Inflammatory macrophage treated with lipopolysaccharide for 4 hours (primary cell): ENCODE data around the gene TLE3.

Experiments used
- DNase-seq: peaks from one replicate; pipeline ENCODE4 v3.0.0-alpha.2; 2020

Gene TLE3

DNA sequence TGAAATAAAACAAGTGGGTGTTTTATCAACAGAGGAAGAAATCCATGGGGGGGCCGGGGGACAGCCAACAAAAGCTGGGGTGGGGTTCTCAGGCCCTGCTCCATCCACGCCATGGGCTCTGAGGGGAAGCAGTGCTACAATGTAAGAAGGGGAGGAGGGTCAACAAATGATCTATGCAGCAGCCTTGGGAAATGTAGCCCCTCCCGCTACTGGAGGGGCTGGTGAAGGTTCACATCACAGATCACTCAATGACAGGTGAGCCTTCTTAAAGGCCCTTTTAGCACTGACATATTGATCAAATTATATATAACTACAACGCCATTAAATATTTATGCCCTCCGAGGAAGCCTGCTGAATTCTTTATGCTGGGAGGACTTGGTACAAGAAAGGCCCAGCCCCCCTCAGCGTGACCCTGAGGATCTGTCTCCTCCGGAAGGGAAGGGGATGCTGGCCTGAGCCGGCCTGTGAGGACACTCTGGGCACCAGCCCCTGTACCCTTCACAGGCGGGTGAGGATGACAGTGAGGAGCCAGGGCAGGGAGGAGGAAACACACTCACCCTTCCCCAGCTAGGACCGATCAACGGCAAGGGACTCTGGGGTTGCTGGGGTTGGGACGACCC is 15.3 kb downstream of the TLE3 start:
- no peak for DNase-seq

DNA sequence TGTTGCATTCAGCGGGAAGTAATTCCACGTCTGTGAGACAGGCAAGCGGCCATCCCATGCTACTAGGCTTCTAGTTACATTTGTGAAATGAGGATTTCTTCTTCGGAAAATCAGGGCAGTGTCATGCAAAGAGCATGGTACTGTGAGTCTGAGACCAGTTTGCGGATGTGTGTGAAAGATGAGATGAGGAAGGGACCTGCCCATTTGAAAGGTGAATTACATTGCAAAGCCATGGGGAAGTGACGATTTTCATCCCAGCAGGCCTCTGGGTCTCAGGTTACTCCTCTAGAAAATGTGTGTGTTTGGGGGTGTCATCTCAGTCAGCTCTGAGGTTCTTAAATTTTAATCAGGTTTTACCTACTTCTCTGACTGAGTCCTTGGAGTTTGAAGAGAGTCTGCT is 16.1 kb downstream of the TLE3 start:
- DNase-seq, result no peak

GRCh38 chr15:70080347-70080746 is 17.4 kb downstream of the TLE3 start:
- no peak for DNase-seq

DNA sequence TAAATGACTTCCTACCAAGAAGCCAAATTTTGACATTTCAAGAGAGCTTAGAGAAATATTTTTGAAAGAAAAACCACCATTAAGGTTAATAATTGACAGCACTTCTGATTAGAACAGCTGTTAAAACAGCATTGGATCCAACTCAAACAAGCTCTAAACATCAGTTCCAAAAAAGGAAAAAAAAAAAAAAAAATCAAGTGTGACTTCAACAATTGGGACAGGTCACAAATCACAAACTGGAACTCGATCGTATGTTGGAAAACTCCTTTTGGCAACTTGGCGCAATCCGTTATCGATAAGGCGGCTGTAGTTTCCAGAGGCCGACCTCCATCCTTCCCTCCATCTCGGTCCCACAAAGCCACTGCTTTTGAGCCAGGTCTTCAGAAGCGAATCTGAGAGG is 17.8 kb downstream of the TLE3 start:
- DNase-seq, result no peak

DNA sequence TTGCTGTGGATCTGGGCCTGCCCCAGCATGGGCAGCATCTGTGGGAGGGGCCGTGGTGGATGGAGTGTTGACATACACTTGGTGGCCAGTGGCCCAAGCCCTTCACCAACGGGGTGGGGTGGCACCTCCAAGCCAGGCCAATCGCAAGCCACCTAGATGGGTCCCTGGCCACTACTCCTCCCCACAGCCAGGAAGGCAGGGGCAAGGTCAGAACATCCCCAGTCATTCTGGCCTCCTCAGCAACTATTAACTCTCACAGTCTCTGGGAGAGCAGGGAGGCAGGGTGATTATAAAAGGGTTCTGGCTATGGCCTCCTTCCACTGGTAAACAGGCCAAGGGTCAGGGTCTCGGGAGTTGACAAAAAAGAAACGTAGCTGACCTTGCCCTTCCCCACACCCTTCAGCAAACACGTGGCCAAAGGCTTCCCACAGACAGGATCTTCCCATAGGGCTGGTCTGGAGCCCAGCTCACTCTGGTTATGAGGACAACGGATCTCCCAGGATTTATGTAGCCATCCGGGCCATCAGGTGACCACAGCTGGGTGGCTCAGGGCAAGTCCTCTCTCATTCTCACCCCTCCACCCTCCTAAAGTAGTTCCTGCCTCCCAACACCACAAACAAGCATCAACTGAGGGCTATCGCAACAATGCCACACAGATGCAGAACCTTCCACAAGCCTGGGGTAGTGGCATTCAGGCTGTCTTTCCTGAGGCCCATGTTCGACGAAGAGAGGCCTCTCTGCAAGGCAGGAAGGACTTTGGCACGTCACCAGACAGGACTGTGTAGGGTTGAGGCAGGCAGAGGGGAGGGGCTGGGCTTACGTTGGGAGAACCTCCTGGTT is 18.9 kb downstream of the TLE3 start:
- DNase-seq, result no peak

- no peak for DNase-seq
These were observed 20.2 kb downstream of the TLE3 start for GRCh38 chr15:70077188-70078147.

DNA sequence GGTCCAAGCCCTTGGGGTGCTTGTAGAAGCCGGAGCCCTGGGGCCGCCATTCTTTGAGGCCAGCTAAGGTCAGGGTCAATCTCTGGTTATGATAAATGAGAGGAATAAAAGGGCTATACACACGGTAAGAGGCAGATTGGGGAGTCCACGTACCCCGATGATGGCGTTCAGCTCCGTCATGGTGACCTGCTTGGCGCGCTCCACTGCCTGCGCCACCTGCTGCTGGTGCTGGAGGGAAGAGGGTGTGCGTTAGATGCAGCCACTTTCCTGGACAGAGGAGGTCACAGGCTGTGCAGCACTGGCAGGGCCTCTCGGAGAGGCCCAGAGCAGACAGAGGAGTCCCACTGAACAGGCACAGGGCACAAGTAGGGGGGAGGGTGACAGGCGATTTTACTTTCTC is 23.3 kb downstream of the TLE3 start:
- no peak for DNase-seq

GRCh38 chr15:70072479-70072878 is 25.2 kb downstream of the TLE3 start:
- no peak for DNase-seq

DNA sequence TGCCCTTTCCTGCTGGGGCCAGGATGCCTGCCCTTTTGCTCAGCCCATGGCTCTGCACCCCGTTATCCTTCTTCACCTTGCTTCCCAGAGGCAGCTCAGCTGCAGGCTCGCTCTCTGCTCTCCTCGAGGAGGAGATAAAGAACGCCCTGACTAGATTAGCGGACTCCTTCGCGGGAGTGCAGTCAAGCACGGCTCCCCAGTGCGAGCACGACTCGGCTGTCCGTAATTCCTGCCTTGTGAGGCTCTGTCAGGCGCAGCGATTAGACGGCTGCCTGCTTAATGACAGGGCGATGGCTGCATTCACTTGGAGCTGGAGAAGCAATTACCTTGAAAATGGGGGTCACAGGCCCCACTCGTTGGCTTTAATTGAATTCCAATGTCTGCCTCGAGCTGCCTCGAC is 25.9 kb downstream of the TLE3 start:
- no peak for DNase-seq

DNA sequence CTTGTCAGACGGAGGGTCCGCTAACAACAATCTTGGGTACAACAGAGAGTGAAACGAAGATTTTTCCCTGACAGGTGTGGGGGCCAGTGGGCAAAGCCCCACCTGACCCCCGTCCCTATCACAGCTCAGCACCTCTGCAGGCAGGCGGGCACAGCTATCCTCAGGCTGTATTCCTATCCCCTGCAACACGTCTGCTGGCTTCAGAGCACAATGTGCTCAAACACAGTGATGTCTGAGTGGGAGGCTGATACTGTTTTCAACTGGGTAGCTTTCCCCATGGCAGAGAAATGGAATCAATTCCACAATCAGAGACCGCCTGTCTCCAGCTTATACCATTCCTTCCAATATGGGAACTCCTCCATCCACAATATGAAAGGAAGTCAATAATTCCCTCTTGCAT is 28.0 kb downstream of the TLE3 start:
- DNase-seq, result no peak

DNA sequence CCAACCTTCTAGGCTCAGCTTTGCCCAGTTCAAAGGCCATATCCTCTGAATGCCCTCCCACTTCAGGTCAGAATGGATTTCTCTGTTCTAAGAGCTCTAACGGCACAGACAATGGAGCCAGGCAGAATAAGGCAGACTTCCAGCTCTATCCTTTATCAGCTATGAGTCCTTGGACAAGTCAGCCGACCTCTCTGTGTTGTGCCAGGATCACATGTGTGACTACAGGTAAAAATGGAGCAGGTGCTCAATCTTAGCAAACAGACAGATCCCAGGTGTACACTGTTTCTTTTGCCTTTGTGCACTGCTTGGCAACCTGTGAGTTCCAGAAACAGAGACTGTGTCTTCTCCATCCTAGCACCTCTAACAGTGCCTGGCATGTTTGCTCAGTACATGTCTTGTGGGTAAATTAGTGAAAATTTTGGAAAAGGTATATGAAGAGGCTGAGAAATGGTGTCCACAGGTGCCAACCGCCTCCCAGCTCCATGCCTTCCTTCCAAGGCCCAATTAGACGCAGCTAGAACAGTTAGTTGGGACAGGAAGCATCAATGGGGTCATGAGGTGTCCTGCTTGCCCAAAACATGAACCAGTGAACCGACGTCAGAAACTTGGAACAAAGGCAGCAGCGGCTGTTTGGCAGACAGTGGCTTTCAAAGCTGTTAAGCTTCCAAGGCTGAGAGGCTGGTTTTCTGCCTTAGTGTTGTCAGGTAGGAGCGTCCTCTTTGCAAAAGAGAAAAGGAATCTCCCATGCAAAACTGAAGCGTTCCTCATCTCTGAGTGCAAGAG is 28.7 kb downstream of the TLE3 start:
- DNase-seq, result no peak

DNA sequence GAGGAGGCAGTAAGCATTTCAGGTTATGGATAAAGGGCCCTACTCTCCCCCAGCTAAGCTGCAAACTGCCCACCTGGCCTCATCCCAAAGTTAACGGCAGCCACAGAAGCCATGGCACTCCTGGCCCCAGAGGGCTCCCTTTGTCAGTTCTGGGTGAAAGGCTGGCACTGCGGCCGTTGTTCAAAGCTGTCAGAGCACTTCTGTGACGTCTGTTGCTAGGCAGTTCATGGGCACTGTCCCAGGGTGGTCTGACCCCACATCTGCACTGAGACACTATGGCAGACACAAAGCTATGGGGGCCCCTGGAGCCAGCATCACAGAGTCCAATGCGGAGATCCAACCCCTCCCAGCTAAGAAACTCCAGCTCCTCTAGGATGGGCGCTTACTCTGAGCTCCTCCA is 30.0 kb downstream of the TLE3 start:
- DNase-seq, result no peak

DNA sequence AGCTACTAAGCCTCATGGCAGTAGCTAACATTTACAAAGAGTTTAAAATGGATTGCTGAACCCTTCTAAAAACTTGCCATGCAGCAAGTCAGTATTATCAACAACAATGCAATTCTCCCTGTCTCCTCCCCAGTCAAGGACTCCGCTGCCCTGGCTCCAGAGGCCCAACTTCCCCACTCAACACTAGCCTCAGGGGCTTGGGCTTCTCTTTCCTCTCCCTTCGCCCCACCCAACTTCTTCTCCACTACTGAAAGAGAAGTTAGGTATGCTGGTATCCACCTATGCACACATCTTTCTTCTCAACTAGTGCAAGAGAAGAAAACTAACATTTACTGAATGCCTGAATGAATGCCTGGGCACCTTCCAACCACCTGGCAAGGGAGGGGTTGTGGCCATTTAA is 30.7 kb downstream of the TLE3 start:
- no peak for DNase-seq

- no peak for DNase-seq
These were observed 31.3 kb downstream of the TLE3 start for GRCh38 chr15:70066447-70066846.

DNA sequence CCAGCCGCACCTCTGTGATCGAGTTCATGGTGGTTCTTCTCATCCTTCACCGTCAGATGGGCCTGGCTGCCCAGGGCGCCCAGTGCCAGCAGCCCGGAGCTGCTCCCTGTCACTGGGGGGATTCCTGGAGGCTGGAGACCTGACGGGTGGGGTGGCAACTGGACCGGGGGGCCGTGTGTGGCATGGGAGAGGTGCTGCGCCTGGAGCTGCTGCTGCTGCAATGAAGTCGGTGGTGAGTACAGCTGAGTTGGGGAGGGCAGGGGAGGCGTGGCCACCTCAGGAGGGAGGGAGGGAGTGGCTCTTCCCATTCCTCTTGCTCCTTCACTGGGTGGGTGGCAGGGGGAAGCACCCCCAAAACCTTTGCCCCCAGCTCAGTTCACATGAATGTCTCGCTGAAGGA is 31.7 kb downstream of the TLE3 start:
- DNase-seq, result no peak

GRCh38 chr15:70065006-70065722 is 32.6 kb downstream of the TLE3 start:
- DNase-seq, result no peak

DNA sequence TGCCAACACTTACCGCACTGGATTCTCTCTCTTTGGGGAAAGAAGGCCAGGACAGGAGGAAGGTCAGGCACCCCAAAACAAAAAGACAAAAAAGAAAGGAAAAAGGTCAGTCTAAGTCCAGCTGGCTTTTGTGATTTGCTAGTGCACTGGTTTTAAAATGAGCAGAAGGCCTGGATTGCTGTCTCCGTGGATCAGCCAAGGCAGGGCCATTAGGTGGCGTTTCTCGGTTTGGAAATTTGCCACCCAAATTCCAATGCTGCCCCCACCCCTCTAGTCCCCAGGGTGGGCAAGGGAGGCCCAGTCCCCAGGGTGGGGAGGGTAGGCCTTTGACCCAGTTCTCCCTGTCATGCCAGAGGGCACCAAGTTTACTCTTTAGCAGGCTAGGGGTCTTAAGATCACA is 33.3 kb downstream of the TLE3 start:
- no peak for DNase-seq

- no peak for DNase-seq
These were observed 33.7 kb downstream of the TLE3 start for GRCh38 chr15:70063980-70064379.

GRCh38 chr15:70063261-70063925 is 34.3 kb downstream of the TLE3 start:
- DNase-seq, result no peak

GRCh38 chr15:70062321-70062956 is 35.3 kb downstream of the TLE3 start:
- DNase-seq, result no peak

DNA sequence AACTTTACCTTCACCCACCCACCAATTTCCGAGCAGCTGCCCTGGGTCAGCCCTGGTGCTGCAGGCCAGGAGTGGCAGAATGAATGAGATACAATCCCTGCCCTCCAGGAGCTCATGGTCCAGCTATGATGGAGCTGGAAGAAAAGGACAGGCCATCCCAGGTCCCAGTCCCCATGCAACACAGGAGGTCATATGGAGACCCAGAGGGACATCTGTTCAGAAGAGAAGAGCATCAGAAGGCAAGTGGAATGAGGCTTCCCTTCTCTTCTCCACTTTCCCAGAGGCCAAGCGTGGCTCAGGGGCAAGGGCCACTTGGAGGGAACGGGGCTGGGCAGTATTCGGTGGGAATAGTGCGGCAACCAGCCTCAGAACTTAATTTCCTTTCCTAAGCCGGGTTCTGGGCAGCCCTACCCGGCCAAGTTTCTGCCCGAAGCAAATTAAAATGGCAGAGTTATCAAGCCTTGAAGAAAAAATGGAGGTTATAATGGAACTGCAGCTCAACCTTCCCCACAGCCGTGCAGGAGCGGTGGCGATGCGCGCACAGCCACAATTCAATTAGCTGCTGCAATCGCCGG is 35.9 kb downstream of the TLE3 start:
- DNase-seq, result no peak
